Activated CD4-positive, alpha-beta T cell treated with anti-CD3 and anti-CD28 coated beads for 1 hour (primary cell): ENCODE data around the gene DLX1.
"Not testable (repeated sequence)": the region's sequence is repeated elsewhere in the genome, so short reads cannot be mapped to it uniquely, and the experiment has no call there.

ENCODE experiments used
- DNase-seq: peaks from one replicate; pipeline ENCODE4 v3.0.0-alpha.2; 2020

The DLX1 gene

DNA sequence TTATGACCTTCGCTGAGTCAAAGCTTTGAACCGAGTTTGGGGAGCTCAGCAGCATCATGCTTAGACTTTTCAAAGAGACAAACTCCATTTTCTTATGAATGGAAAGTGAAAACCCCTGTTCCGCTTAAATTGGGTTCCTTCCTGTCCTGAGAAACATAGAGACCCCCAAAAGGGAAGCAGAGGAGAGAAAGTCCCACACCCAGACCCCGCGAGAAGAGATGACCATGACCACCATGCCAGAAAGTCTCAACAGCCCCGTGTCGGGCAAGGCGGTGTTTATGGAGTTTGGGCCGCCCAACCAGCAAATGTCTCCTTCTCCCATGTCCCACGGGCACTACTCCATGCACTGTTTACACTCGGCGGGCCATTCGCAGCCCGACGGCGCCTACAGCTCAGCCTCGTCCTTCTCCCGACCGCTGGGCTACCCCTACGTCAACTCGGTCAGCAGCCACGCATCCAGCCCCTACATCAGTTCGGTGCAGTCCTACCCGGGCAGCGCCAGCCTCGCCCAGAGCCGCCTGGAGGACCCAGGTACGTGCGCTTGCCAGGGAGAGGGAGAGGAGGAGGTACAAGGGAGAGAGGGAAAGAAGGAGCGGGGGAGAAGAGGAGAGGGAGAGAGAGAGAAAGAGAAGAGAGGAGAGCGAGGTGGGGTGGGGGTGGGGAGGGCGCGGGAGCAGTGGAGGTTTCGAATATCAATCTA, at the start of gene DLX1:
Gene DLX1 (plus strand): TSS at position 48 of the 700 bp plus-strand sequence. CDS start 171 bp downstream, at position 219.
- DNase-seq = no peak

DNA sequence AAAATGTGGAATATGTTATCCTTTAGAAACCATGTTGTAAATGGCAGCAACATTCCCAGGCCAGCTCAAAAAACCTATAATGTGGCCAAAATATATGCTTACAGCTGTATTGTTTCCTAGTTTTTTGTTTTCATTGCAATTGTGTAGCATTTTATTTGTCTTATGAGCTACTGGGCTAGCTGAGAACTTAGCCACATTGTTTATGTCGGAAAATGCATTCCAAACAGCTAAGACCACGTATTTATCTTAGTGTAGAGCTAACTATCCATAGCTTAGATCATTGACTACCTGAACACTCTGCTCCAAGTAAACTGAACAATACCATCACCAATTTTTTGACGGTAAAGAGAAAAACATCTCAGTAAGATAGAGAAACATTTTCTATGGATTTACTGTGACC, 47.2 kb upstream of the DLX1 start:
- no peak for DNase-seq

GRCh38 chr2:172038604-172039003, 46.7 kb upstream of the DLX1 start:
- DNase-seq = no peak

GRCh38 chr2:172039011-172039704, 46.1 kb upstream of the DLX1 start:
- DNase-seq = no peak

- DNase-seq = no peak
These were observed 45.0 kb upstream of the DLX1 start for GRCh38 chr2:172040311-172040710.

DNA sequence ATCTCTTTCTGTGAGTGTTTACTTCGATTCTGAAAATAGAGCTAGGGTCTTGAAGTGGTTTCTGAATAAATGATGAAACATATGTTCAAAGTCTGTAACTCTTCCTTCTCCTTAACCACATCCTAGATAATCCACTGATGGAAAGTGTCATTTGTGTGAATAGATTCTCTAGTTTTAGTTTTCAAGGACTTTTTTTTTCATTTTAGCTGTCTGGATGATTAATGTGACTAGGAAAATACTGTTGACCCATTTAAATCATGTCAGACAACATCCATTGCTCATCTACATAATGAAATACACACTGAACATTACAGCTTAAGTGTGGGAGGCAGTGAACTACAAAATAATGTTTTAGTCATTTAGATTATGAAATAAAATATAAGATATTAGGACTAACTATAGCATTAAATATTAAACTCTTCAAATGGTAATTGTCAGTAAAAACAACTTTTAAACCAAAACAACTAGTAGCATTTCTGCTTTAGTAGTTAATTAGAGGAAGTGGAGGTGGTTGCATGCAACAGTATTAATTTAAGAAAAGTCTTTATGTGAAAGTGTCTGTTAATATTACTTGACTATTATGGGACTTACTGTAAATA, 39.1 kb upstream of the DLX1 start:
- DNase-seq = no peak

GRCh38 chr2:172046866-172047565, 38.3 kb upstream of the DLX1 start:
- DNase-seq = no peak

DNA sequence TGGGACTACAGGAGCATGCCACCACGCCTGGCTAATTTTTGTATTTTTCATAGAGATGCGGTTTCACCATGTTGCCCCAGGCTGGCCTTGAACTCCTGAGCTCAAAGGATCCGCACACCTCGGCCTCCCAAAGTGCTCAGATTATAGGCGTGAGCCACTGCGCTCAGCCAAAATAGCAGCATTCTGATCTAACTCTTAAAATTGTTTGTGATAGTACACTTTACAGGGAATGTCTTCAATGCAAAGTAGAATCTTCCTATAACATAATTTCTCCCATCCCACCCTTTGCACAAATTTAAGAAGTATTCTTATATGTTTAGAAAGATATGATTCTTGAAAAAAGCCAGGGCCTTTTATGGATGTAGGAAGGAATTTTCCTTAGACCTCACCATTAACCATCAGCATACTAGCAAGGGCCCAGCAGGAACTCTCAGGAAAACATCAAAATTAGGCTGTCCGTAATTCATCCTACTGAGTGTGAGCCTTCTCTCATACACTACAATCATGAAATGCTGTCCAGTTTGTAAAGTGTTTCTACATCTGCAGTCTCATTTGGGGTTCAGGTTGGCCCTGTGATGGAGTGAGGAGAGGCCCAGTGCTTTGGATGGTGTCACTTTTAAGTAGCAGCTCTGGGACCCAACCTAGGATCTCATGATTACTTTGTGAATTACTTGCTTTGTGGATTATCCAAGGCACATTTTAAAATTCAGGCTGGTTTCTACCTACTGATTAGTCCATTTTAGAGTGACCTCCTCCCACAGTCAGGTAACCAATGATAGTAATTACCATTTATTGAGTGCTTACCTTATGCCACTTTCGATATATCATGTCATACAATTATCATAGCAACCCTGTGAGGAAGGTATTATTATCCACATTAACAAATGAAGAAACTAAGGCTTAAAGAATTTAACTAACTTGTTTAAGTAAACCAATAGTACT, 37.5 kb upstream of the DLX1 start:
- no peak for DNase-seq

DNA sequence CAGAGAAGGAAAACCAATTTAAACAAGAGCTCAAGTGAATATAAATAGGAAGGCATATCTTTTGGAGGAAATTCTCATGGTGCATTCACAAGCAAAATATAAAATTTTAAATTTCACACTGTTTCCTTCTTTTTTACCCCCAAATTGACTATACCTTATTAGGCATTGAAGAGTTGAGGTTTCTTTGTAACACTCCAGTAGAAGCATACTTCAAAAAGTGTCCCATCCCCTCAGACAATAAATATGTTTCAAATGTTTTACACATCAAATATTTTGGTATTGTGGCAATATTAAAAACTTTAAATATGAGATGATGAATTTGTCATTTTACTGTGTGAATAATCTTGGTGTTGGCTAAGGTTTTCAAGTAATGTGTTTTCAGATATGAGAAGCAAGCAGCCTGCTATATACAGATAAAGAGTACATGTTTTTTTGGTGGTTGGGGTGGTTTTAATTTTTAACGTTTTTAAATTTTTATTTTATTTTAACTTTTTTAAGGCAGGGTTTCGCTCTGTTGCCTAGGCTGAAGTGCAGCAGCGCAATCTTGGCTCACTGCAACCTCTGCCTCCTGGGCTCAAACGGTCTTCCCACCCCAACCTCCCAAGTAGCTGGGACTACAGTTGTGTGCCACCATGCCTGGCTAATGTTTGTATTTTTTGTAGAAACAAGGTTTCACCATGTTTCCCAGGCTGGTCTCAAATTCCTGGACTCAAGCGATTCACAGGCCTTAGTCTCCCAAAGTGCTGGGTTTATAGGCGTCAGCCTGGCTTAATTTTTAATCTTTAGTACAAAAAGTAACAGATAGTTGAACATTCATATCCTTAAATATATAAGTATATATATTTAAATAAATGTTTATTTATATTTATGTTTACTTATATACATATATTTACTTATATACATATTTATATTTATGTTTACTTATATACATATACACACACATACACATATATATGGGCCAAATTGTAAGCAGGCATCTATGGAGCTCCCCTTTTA, 36.5 kb upstream of the DLX1 start:
- DNase-seq = no peak

- DNase-seq = no peak
These were observed 35.7 kb upstream of the DLX1 start for GRCh38 chr2:172049567-172050120.

GRCh38 chr2:172050479-172051125, 34.7 kb upstream of the DLX1 start:
- no peak for DNase-seq

- no peak for DNase-seq
These were observed 33.0 kb upstream of the DLX1 start for GRCh38 chr2:172052000-172052983.

DNA sequence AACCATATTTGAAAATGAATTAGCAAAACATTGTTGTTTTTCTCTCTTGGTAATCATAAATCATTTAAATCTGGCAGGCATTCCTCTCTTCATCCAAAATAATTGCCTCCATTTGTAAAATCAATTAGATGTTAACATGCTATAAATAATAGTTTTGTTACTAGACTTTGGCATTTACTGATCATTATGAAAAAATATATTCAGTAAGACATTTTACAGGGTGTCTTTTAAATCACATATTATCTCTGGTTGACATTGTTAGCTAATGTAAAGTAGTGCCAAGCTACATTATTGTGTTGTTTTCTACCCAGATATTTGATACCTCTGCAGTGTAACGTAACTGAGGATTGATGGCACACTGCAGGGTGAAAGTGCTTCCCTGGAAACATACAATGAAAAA, 31.8 kb upstream of the DLX1 start:
- DNase-seq = no peak

DNA sequence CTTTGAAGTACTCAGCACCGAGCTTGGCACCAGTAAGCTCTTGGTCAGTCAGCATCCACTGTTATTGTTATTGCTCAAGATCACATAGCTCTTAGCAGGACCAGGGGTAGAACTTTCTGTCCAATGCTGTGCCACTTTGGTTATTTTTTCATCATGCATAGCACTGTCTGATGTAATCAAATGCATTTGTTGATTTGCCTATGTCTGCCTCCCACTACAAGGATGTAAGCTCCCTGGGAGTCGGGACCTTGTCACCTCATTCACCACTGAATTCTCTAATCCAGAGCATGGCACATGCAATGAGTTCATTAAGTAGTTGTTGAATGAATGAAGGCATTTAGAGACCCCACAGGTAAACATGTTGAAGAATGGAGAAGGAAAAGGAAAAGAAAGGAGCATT, 29.0 kb upstream of the DLX1 start:
- no peak for DNase-seq

GRCh38 chr2:172058660-172059059, 26.6 kb upstream of the DLX1 start:
- DNase-seq = no peak

DNA sequence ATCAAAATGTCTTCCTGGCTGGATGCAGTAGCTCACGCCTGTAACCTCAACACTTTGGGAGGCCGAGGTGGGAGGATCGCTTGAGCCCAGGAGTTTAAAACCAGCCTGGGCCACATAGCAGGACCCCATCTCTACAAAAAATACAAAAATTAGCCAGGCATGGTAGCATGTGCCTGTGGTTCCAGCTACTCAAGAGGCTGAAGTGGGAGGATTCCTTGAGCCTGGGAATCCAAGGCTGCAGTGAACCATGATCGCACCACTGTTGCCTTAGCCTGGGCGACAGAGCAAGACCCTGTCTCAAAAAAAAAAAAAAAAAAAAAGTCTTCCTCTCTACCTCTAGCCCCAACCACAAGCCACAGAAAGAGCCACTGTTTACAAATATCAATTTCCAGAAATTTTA, 25.2 kb upstream of the DLX1 start:
- DNase-seq = not testable (repeated sequence)

GRCh38 chr2:172062402-172063004, 22.8 kb upstream of the DLX1 start:
- DNase-seq = no peak

GRCh38 chr2:172063446-172063845, 21.9 kb upstream of the DLX1 start:
- DNase-seq = no peak

GRCh38 chr2:172065111-172065510, 20.2 kb upstream of the DLX1 start:
- DNase-seq = no peak
